ENCODE results near the gene ICAM2.

The ICAM2 gene

GRCh38 chr17:64055183-64056142 lies 35.0 kb upstream of the ICAM2 start:
- H3K4me1 Mint-ChIP-seq, result peaks cover 43% of the 10 kb centered on the region
- H3K36me3 Mint-ChIP-seq, result peaks cover 25% of the 10 kb centered on the region
- no peak overlapping the region for H3K27ac Mint-ChIP-seq
- H3K9me3 Mint-ChIP-seq, result no peaks in the 10 kb centered on the region
- H3K27me3 Mint-ChIP-seq, result no peaks in the 10 kb centered on the region
- H3K4me3 Mint-ChIP-seq, result no peak overlapping the region

DNA sequence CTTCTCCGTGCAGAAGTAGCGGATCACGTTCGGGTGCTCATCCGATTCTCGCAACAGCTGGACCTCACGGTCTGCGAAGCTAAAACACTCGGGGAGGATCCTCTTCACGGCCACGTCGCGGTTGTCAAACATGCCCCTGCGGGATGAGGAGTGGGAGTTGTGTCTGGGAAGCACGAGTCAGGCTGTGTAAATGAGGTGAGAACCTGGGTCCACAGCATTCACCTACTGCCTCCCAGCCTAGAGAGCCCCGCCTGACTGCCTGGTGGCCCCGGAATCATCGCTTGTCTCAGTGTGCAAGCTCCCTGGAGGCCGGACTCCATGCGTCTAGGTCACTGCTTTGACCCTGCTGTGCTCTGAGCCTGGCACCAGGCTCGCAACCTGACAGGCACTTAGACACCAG lies 33.9 kb upstream of the ICAM2 start:
- H3K4me1 Mint-ChIP-seq, result peaks cover 50% of the 10 kb centered on the region
- no peak overlapping the region for H3K27ac Mint-ChIP-seq
- no peaks in the 10 kb centered on the region for H3K9me3 Mint-ChIP-seq
- no peak overlapping the region for H3K4me3 Mint-ChIP-seq
- H3K27me3 Mint-ChIP-seq, result no peaks in the 10 kb centered on the region
- H3K36me3 Mint-ChIP-seq, result peaks cover 17% of the 10 kb centered on the region

- H3K4me1 Mint-ChIP-seq, result peaks cover 46% of the 10 kb centered on the region
- H3K4me3 Mint-ChIP-seq, result no peak overlapping the region
- H3K9me3 Mint-ChIP-seq, result no peaks in the 10 kb centered on the region
- peaks cover 12% of the 10 kb centered on the region for H3K36me3 Mint-ChIP-seq
- H3K27me3 Mint-ChIP-seq, result no peaks in the 10 kb centered on the region
- no peak overlapping the region for H3K27ac Mint-ChIP-seq
Observed at GRCh38 chr17:64053101-64053500, 32.7 kb upstream of the ICAM2 start.

DNA sequence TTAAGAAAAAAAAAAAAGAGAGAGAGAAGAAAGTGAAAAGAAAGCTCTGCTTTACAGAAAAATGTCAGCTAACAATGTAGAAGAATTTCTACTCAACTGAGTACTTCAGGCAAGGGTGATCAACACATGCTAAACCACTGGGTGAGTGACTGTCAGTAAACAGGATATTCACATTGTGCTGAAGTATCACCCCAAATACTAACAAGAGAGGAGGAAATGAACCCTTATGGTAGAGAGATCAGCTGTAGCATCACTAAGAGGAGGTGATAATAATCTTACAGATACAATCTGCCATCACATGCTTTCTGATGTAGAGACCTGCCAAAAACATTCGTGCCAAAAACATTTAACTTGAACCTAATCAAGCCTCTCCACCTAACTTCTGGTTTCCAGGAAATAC lies 30.7 kb upstream of the ICAM2 start:
- H3K4me3 Mint-ChIP-seq, result peak overlapping the region; percentile 30
- H3K4me1 Mint-ChIP-seq, result peaks cover 36% of the 10 kb centered on the region
- peaks cover 16% of the 10 kb centered on the region for H3K36me3 Mint-ChIP-seq
- H3K27ac Mint-ChIP-seq, result peak overlapping the region; percentile 85
- no peaks in the 10 kb centered on the region for H3K27me3 Mint-ChIP-seq
- H3K9me3 Mint-ChIP-seq, result no peaks in the 10 kb centered on the region

- Mint-ChIP-seq H3K27me3 (no peaks in the 10 kb centered on the region), H3K4me3 (no peak overlapping the region), H3K36me3 (peaks cover 21% of the 10 kb centered on the region), H3K4me1 (peaks cover 31% of the 10 kb centered on the region), H3K9me3 (no peaks in the 10 kb centered on the region), H3K27ac (no peak overlapping the region)
Observed at GRCh38 chr17:64048805-64049204, 28.4 kb upstream of the ICAM2 start.

DNA sequence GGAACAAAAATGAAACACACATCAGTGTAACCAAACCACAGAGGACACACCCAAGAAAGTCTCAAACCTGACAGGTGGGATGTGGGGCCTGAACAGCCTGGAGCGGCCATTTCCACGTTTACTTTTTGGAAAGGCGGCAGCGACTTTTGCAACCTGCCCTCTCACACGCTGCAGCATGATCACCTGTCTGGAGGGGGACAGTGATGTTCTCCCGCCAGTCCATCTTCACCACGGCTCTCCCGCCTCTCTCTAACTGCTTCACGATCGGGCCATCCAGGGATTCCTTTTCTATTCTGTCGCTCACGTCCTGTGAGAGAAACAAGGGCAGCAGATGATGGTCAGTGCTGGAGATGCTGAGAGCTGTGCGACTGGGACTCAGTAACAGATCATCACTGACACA lies 24.7 kb upstream of the ICAM2 start:
- no peaks in the 10 kb centered on the region for H3K27me3 Mint-ChIP-seq
- H3K27ac Mint-ChIP-seq, result no peak overlapping the region
- H3K9me3 Mint-ChIP-seq, result no peaks in the 10 kb centered on the region
- no peak overlapping the region for H3K4me3 Mint-ChIP-seq
- peaks cover 9% of the 10 kb centered on the region for H3K4me1 Mint-ChIP-seq
- H3K36me3 Mint-ChIP-seq, result peaks cover 14% of the 10 kb centered on the region

DNA sequence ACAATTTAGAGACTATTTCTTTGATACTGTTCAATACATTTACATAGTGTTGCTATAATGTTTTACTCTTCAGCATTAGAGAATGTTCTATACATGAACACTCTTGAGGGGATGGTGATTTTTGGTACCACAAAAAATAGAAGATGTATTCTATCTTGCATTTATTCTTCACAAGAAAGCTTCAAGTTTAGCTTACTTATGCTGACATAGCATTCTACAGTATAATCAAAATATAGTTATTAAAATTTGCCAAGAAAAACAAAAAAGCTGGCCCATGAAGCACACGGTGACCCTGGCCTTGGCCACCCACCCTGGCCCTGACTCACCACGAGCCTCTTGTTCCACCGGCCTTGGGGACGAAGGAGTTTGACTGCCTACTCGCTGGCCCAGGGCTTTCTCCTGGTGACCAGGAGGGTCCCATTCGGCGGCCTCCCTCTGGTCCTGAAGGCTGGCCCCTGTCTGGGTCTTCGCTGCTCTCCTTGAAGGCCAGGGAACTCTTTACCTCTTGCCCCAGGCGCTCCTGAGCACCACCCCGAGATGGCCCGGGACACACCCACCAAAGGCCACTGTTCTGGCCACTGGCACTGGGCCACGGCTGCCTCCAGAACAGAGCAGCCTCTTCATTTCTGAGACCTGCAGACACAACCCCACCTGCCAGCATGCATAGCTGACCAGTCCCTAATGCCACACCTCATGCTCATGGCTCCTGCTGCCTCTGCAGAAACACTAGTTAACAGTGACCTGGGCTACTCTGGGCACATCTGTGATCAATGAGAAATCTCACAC lies 22.5 kb upstream of the ICAM2 start:
- no peaks in the 10 kb centered on the region for H3K27me3 Mint-ChIP-seq
- H3K4me1 Mint-ChIP-seq, result no peaks in the 10 kb centered on the region
- no peaks in the 10 kb centered on the region for H3K9me3 Mint-ChIP-seq
- H3K36me3 Mint-ChIP-seq, result peaks cover 19% of the 10 kb centered on the region
- no peak overlapping the region for H3K4me3 Mint-ChIP-seq
- no peak overlapping the region for H3K27ac Mint-ChIP-seq

DNA sequence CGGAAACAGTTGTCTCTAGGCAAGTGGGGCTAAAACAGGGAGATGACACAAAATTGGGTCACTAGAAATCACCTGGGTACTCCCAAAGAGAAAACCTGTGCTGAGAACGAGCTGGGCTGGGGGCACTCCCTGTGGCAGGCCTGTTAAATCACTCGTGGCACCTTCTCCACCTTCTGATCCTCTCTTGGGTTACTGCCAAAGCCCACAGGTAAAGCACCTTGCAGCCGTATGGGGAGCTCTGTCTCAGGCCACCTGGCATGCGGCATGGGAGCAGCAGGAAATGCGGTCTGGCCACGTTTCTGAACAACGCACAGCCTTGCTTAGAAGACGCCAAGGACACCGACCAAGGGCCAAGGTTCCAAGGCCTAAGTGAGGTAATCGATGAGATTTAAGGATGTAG lies 21.5 kb upstream of the ICAM2 start:
- Mint-ChIP-seq H3K4me3 (no peak overlapping the region), H3K27me3 (no peaks in the 10 kb centered on the region), H3K36me3 (peaks cover 18% of the 10 kb centered on the region), H3K27ac (no peak overlapping the region), H3K4me1 (no peaks in the 10 kb centered on the region), H3K9me3 (no peaks in the 10 kb centered on the region)

GRCh38 chr17:64040206-64040605 lies 19.8 kb upstream of the ICAM2 start:
- H3K4me3 Mint-ChIP-seq, result no peak overlapping the region
- no peaks in the 10 kb centered on the region for H3K9me3 Mint-ChIP-seq
- no peaks in the 10 kb centered on the region for H3K4me1 Mint-ChIP-seq
- no peaks in the 10 kb centered on the region for H3K27me3 Mint-ChIP-seq
- no peak overlapping the region for H3K27ac Mint-ChIP-seq
- peaks cover 14% of the 10 kb centered on the region for H3K36me3 Mint-ChIP-seq

DNA sequence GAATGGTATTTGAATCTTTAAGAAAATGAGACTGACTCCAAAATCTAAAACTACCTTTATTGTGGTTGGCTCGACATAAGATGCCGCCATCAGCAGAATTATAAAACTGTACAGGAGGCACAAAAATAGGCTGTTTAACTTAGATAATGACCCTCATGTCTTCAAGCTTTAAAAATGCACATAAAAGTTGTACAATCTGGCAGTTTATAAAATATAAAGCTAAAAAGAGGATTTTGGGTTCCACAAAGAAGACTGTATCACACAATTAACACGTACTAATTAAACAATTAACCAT lies 18.6 kb upstream of the ICAM2 start:
- H3K36me3 Mint-ChIP-seq, result peaks cover 11% of the 10 kb centered on the region
- H3K27ac Mint-ChIP-seq, result no peak overlapping the region
- no peaks in the 10 kb centered on the region for H3K27me3 Mint-ChIP-seq
- no peak overlapping the region for H3K4me3 Mint-ChIP-seq
- no peaks in the 10 kb centered on the region for H3K4me1 Mint-ChIP-seq
- H3K9me3 Mint-ChIP-seq, result no peaks in the 10 kb centered on the region

GRCh38 chr17:64038331-64039105 lies 18.1 kb upstream of the ICAM2 start:
- Mint-ChIP-seq H3K27ac (no peak overlapping the region), H3K4me1 (no peaks in the 10 kb centered on the region), H3K36me3 (peaks cover 9% of the 10 kb centered on the region), H3K27me3 (no peaks in the 10 kb centered on the region), H3K9me3 (no peaks in the 10 kb centered on the region), H3K4me3 (no peak overlapping the region)

DNA sequence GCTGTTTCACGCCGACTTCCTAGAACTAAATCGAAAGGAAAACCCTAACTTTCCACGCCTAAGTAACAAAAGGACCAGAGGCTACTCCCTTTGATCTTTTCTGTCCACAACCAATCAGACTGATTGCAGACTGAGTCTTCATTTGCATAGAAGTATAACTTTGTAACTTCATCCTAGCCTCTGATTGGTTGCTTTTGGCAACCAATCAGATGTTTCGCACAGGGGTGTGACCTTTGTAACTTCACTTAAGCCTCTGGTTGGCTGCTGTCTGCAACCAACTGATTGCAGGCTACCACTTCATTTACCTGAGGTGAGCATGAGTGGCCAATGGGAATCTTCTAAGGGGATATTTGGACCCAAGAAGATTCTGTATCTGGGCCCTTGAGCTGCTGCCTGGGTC lies 17.4 kb upstream of the ICAM2 start:
- H3K27ac Mint-ChIP-seq, result no peak overlapping the region
- H3K9me3 Mint-ChIP-seq, result no peaks in the 10 kb centered on the region
- no peaks in the 10 kb centered on the region for H3K4me1 Mint-ChIP-seq
- H3K27me3 Mint-ChIP-seq, result no peaks in the 10 kb centered on the region
- peaks cover 9% of the 10 kb centered on the region for H3K36me3 Mint-ChIP-seq
- no peak overlapping the region for H3K4me3 Mint-ChIP-seq

GRCh38 chr17:64037180-64037579 lies 16.7 kb upstream of the ICAM2 start:
- no peaks in the 10 kb centered on the region for H3K9me3 Mint-ChIP-seq
- no peak overlapping the region for H3K4me3 Mint-ChIP-seq
- H3K27ac Mint-ChIP-seq, result no peak overlapping the region
- H3K27me3 Mint-ChIP-seq, result no peaks in the 10 kb centered on the region
- H3K4me1 Mint-ChIP-seq, result no peaks in the 10 kb centered on the region
- H3K36me3 Mint-ChIP-seq, result peaks cover 8% of the 10 kb centered on the region

DNA sequence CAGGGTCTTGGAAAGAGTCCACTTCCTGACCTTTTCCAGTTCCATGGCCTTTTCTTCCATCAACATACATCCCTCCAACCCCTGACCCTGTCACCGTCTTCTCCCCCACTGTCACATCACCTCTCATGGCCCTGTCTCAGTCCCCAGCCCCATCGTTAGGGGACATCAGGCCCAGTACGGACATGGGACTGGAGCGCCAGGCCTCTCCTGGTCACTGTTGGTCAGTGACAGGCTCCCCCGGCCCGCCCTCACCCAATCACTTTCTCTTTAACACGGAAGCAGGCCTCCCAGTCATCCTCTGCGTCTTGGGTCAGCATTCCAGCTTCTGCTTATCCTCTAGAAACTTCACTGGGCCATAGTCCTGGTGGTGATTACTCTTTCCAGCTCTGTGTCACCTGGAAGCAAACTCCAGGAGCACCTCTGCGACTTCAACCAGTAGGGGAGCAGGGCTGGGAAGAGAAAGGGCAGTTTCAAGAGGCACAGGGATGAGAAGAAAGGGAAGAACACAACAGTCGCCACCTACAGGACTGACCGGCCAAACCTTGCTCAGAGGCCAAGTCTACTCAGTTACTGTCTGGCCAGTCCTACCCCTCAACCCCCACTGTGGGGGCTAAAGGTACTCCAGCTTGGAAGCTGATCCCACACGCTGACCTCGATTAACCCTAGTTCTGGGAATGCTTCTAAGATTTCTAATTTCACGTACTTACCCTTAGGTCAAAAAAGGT lies 15.9 kb upstream of the ICAM2 start:
- Mint-ChIP-seq H3K4me3 (no peak overlapping the region), H3K36me3 (peaks cover 6% of the 10 kb centered on the region), H3K27me3 (no peaks in the 10 kb centered on the region), H3K27ac (no peak overlapping the region), H3K4me1 (no peaks in the 10 kb centered on the region), H3K9me3 (no peaks in the 10 kb centered on the region)

GRCh38 chr17:64032081-64032480 lies 11.6 kb upstream of the ICAM2 start:
- peaks cover 12% of the 10 kb centered on the region for H3K4me1 Mint-ChIP-seq
- no peaks in the 10 kb centered on the region for H3K27me3 Mint-ChIP-seq
- no peak overlapping the region for H3K4me3 Mint-ChIP-seq
- no peak overlapping the region for H3K27ac Mint-ChIP-seq
- no peaks in the 10 kb centered on the region for H3K36me3 Mint-ChIP-seq
- H3K9me3 Mint-ChIP-seq, result no peaks in the 10 kb centered on the region
